HG02943 (cell line): ENCODE data around the gene DENND2D.

Experiments
- ATAC-seq: cut with Tn5 transposase; IDR thresholded peaks from one replicate; pipeline ENCODE4 v1.9.1; 2021; ENCODE audit warnings: mild to moderate bottlenecking, low read depth, moderate library complexity; ENCODE audit not compliant: unreplicated experiment

The DENND2D gene

DNA sequence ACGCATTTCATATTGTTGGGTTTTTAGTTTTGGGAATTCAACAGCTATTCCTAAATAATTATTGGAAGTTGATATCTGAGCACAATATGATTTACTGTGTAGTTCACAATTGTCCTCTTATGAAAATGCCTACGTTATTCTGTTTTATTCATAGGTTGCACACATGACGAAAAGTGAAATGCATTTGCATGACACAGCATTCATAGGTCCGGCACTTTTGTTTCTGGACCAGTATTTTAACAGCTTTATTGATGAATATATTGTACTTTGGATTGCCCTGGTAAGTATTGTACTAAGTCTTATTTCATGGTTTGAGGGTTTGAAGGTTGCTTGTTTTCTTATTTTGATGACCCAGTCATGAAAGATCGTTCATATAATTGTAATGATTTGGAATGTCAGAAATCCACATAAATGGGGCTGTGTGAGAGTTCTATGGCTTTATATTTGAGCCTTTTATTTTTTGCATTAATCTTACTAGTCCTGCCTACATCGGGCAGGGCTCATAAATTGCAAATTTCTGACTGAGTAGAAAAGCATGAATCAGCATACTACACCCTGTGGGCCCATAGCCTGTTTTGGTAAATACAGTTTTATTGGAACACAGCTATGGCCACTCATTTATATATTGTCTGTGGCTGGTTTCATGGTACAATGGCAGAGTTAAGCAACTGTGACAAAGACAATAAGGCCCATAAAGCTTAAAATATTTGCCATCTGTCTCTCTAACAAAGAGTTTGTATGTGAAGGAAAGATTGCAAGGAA is 17.0 kb downstream of the DENND2D start:
- no peak for ATAC-seq

GRCh38 chr1:111182052-111182451 is 18.4 kb downstream of the DENND2D start:
- ATAC-seq: no peak

DNA sequence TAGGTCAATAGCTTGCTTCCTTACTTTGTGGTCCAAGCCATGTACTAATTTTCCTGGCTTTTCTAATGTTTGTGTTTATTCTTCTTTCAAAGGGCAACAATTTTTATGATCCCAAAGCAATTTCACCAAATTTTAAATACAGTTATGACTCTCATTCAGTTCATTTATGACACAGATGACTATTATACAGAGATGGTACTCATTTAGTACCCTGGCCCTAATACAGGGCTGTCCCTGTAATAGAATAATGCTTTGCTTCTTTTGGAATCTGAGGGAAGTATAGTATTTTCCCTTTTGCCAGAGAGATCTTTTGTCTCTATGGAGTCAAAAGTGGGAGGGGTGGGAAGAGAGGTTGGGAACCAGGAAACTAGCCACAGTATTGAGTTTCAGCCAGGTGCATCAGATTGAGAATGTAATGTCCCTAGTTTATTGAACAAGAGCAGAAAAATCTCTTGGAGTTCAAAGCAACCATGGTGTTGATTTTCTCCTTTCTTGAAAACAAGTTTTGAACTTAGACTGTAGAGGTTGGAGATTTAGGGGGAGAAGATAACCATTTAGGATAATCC is 20.4 kb downstream of the DENND2D start:
- ATAC-seq: no peak

DNA sequence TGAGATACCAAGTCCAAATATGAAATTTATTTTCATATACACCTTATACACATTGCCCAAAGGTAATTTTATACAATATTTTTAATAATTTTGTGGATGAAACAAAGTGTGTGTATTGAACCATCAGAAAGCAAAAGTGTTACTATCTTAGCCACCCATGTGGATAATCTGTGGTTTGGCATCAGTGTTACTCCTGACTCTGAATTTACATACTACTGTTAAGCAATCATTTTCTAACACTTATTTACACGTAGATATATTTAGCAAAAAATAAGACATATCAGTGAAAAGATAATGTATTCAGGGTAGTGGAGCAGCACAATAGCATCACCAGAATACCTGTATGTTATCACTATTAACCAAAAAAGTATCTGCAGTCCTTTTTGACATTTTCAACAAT is 23.8 kb downstream of the DENND2D start:
- no peak for ATAC-seq

- ATAC-seq: no peak
Measured at GRCh38 chr1:111175349-111175748, 25.1 kb downstream of the DENND2D start.

GRCh38 chr1:111174070-111174469 is 26.4 kb downstream of the DENND2D start:
- ATAC-seq: no peak

GRCh38 chr1:111172463-111172862 is 28.0 kb downstream of the DENND2D start:
- no peak for ATAC-seq

DNA sequence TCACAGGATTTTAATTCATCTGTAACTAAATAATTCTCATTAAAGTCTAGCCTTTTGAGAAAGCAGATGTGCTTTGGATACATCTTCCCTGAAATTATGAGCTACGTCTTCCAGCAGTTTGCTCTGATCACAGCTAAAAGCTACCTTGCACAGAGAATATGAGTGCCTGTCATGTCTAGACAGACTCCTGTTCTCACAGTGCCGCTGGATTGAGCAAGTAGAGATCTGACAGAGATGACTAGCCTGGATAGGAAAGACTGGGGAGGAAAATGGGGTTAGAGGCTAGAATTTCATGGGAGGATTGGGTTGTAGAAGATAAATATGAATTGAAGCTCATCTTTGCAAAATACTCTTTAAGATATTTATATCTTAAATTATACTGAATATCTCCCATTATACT is 36.3 kb downstream of the DENND2D start:
- no peak for ATAC-seq

DNA sequence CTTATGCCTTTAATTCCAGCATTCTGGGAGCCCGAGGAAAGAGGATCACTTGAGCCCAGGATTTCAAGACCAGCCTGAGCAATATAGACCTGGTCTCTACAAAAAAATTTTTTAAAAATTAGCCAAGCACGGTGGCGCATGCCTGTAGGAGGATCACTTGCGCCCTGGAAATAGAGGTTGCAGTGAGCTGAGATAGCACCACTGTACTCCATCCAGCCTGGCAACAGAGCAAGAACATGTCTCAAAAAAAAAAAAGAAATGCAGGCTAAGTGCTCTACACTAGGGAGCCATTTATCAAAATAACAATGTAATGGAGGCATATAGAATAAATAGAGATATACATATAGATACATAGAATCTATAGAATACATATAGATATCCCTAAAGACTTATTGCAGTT is 37.1 kb downstream of the DENND2D start:
- no peak for ATAC-seq

GRCh38 chr1:111162488-111162880 is 38.0 kb downstream of the DENND2D start:
- ATAC-seq: no peak

- no peak for ATAC-seq
Measured at GRCh38 chr1:111161843-111162487, 38.5 kb downstream of the DENND2D start.

DNA sequence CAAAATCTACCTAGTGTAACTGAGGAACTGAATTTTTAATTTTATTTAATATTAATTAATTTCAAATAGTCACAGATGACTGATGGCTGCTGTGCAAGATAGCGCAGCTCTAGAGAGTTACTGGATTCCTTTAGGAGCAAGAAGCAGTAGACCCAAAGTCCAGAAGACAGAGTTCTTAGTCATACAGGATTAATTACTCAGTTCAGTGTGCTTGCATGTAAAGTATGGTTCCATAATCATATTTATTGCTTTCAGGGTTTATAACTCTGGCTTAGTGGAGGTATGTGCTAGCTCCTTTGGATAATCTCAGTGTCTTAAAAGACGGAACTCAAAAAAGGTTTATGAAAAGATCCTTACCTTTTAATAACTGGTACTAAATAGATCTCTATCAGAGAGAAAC is 43.0 kb downstream of the DENND2D start:
- ATAC-seq: no peak

DNA sequence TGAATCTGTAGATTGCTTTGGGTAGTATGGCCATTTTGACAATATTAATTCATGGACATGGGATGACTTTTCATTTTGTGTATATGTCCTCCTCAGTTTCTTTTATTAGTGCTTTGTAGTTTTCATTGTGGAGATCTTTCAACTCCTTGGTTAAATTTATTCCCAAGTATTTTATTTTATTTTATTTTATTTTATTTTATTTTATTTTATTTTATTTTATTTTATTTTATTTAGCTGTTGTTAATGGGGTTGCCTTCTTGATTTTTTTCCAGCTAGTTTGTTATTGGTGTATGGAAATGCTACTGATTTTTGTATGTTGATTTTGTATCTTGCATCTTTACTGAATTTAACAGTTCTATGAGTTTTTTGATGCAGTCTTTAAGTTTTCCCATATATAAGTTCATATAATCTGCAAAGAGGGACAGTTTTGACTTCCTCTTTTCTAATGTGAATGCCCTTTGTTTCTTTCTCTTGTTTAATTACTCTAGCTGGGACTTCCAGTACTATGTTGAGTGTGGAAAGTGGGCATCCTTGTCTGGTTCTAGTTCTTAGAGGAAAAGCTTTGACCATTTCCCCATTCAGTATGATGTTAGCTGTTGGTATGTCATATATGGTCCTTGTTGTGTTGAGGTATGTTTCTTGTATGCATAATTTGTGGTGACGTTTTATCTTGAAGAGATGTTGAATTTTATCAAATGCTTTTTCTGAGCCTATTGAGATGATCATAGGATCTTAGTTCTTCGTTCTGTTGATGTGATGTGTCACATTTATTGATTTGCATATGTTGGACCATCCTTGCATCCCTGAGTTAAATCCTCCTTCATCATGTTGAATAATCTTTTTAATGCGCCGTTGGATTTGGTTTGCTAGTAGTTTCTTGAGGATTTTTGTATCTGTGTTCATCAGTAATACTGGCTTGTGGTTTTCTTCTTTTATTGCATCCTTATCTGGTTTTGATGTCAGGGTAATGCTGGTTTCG is 46.1 kb downstream of the DENND2D start:
- no peak for ATAC-seq

DNA sequence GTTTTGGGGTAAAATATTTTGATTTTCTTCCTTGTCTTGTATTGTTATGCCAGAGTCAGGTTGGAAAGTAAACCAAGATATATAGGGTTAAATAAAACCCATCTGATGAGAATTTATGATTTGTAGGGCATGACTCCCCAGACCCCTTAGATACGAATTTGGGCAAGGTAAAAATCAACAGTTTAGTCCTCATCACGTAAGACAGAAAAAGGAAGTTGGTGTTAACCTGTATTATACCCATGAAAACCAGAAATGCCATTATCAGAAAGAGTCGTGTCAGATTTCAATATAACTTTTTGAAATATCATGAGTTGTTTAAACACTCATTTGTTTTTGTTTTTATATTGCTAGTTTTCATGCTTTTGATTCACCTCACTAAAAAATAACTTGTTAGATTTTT is 48.6 kb downstream of the DENND2D start:
- ATAC-seq: no peak

GRCh38 chr1:111148376-111148881 is 52.0 kb downstream of the DENND2D start:
- no peak for ATAC-seq

GRCh38 chr1:111147948-111148347 is 52.5 kb downstream of the DENND2D start:
- ATAC-seq: no peak

- no peak for ATAC-seq
Measured at GRCh38 chr1:111145963-111146768, 54.3 kb downstream of the DENND2D start.

DNA sequence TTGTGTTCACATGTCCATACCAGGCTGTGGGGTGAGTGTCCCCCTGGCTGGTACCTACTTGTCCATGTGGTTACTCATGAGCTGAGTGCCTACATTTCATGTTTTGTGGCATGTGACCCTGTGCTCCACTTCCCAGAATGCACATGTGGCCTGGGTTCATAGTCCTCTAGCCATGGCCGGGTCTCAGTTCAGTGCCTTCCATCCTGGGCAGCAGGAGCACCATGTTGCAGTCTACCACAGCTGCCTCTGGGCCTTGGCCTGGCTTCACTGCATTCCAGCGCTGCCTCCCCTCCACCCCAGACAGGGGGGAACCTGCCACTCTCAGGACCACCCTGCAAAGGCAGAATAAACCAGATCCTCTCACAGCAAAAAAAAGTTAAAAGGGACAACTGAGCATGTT is 54.9 kb downstream of the DENND2D start:
- ATAC-seq: no peak

DNA sequence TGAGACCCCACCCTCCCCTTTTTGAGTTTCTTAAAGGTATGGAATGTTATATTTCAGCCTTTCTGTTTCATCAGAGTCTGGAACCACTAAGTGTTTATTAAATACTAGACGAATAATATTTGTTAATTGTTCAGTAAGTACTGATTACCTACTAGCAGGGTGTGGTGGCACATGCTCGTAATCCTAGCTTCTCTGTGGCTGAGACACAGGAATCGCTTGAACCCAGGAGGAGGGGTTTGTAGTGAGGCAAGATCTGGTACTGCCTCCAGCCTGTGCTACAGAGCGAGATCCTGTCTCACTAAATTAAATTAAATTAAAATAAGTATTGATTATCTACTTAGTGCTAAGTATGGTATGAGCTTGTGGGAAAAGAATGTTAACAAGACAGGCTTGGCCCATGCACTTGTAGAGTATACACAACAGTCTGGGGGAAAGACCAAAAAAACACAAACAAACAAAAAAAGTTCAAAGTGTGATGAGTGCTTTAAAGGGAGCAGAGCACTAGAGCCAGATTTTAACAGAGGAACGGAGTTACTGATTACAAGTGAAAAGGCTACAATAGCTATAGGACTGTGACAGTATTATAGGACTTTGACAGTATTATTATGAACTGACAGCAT is 58.0 kb downstream of the DENND2D start:
- no peak for ATAC-seq
